GM19455 (cell line): ENCODE measurements around the gene HRAS.

Experiments used
- ATAC-seq: cut with Tn5 transposase; IDR thresholded peaks from one replicate; pipeline ENCODE4 v1.9.1; 2021; ENCODE audit not compliant: unreplicated experiment

HRAS gene

DNA sequence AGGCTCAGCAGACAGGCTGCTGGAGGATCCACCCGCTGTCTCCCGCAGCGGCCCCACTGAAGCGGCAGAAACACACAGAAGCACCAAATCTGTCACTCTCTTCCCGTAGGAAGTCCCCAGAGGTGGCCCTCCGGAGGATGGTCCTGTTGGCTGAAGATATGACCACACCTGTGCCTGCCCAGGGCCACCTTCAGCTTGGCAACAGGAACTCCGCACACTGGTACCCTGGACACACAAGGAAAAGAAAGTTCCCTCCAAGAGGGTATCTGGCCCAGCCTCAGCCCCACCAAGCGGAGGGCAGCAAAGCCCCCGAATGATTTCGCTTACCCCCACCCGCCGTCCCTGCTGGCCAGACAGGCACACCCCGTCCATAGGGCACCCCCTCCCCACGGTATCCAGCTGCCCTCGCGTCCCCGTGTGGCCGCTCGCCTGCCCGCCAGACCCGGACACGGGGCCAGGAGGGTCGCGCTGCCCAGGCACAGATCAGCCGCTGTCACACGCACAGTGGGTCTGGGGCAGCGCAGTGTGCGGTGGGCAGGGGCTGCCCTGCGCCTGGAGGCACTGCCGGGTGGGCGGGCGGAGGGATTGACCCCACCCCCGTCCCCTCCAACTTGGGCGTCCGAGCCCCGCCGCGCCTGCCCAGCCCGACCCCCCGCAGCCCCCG lies 32.4 kb upstream of the HRAS start:
- no peak for ATAC-seq

DNA sequence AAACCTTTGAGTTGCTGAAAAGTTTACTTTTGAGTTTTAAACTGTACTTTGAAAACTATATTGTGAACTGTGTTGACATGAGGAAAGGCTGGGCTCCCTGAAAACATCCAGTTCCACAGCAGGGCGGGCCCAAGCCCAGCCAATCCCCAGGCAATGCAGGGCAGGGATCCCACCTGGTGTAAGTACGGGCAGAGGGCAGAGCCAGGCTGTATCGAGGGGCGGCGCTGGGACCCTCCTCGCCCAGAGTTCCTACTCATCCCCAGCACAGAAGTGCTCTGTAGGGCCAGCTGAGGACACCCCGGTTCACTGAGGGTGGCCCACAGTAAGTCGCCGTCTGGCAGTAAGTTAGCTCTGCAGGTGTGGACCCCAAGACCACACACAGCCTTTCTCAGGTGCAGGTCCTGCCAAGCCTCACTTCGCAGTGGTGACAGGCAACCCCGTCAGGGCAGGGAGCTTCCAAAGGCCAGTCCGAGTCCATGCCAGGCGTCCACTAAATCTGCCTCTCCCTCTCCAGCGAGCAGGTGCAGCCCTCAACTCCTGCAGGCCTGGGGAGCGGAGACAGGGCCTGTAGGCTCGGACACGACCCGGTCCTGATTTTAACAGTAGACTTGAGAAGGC lies 31.7 kb upstream of the HRAS start:
- ATAC-seq, result no peak

- no peak for ATAC-seq
These were observed 30.6 kb upstream of the HRAS start for GRCh38 chr11:565921-566509.

DNA sequence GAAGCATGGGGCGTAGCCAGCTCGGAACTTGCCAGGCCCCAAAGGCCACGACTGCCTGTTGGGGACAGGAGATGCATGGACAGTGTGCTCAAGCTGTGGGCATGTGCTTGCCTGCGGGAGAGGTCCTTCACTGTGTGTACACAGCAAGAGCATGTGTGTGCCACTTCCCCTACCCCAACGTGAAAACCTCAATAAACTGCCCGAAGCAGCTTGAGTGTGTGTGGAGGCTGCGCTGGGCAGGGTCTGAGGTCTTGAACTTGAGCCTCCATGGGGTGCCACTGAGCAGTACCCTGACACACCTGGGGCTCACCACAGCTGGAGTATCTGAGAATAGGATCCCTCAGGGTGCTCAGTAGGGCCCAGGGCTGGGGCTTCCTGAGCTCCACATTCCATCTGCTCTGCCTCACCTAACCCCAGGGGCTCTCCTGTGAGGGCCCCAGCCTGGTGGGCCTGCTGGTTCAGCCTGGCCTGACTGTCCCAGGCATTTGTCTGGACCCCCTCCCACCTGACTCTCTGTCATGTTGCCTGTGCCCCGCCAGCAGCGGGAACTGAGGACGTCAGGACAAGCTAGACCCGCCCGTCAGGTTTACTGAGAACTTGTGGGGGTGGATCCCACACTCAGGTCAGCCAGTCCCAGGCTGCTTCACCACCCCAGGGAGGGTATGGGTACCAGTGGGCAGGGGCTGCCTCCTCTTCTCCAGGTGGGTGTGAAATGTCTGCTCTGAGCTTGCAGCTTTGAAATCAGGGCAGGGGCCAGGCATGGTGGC lies 28.6 kb upstream of the HRAS start:
- ATAC-seq, result no peak

- ATAC-seq, result no peak
These were observed 27.9 kb upstream of the HRAS start for GRCh38 chr11:563066-563811.

- ATAC-seq, result no peak
These were observed 26.8 kb upstream of the HRAS start for GRCh38 chr11:562046-562645.

GRCh38 chr11:561148-562003 lies 26.0 kb upstream of the HRAS start:
- peak; percentile 39 for ATAC-seq

- peak; percentile 67 for ATAC-seq
These were observed 25.1 kb upstream of the HRAS start, which contains the start of the genes LMNTD2 and RASSF7 for GRCh38 chr11:560305-561147. Gene LMNTD2 (minus strand): TSS chr11:560738. CDS start chr11:560716, 22 bp downstream. Gene RASSF7 (plus strand): TSS chr11:560970. CDS start chr11:561769, 799 bp downstream.

DNA sequence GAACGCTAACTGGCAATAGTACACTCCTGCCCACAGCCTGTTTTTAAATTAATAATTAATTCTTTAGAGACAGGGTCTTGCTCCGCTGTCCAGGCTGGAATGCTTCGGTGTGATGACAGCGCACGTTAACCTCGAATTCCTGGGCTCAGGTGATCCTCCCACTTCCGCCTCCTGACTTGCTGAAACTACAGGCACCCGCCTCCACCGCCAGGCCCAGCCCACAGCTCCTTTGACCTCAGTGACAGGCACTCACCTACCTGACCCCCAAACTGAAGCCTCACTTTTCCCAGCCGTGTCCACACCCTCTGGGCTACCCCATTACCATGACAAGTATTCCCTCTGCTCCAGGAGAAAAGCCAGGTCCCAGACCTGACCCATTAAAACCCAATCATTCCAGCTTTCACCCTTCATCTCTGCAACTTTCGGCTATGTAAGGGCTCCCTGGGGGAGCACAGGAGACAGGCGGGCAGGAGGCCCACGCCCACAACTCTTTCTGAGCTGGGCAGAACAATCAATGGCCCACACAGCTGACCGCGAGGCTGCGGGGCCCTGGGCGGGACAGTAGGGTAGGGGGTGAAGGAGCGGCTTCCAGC lies 24.4 kb upstream of the HRAS start:
- no peak for ATAC-seq

DNA sequence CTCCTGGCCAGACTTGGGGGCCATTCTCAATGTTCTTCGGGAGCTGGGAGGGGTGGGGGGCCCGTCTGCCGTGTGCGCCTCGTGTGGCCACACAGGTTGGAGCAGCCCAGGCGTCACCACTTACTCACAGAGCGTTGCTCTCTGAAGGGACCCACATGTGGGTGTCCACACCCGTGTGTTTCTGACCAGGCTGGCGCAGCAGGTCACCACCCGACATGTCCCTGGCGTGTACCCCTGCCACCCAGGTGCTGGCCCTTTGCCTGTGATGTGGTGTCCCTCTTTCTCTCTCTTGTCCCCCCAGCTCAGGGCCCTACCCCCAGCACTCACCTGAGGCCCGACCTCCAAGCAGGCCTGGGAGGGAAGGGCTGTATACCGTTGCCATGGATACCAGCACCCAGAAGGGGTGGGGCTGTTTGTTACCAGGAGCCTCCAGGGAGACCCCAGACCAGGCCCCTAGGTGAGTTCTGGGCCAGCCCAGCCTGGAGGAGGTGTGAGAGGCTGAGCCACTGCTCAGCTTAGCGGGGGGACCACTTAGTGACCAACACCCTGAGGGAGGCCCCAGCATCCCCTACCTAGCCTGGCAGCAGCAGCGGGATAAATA lies 23.7 kb upstream of the HRAS start:
- ATAC-seq, result no peak

GRCh38 chr11:558503-558902 lies 23.1 kb upstream of the HRAS start:
- no peak for ATAC-seq

GRCh38 chr11:557328-558132 lies 22.2 kb upstream of the HRAS start:
- no peak for ATAC-seq

GRCh38 chr11:556662-557256 lies 21.4 kb upstream of the HRAS start:
- ATAC-seq, result no peak

DNA sequence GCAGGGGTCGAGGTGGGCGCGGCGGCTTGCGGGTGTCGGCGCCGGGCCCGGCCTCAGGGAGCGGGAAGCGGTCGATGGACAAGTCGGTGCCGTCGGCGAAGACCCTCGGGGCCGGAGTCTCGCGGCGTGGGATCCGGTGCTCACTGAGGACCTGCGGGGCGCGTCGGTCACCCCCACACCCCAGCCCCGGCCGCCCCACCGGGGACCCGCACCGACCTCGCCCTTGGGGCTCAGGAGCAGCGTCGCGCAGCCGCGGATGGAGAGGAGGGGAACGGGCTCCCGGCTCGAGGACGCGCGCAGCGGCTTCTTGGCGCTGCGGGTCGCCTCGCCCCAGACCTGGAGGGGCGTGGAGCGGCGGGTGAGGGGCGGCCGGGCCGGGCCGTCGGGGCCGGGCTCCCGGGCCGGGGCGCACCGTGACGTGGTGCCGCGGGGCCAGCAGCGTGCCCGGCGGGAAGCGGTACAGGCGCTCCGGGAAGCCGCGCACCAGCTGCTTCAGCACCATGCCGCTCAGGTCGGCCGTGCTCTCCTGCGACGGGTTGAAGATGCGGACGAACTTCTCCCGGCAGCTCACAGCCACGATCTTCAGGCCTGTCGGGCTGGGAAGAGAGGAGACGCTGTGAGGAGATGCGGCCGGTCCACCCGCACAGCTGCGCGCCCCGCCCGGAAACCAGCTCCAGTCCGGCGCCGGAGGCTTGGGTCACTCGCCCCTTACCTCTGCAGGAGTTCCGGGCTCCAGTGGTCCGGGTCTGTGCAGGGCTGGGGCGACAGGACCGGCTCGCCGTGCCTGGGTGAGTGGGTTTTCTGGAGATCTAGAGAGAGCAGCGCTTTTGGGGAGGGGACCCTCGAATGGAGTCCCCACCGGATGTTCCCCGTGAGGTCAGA lies 20.6 kb upstream of the HRAS start:
- ATAC-seq, result no peak

DNA sequence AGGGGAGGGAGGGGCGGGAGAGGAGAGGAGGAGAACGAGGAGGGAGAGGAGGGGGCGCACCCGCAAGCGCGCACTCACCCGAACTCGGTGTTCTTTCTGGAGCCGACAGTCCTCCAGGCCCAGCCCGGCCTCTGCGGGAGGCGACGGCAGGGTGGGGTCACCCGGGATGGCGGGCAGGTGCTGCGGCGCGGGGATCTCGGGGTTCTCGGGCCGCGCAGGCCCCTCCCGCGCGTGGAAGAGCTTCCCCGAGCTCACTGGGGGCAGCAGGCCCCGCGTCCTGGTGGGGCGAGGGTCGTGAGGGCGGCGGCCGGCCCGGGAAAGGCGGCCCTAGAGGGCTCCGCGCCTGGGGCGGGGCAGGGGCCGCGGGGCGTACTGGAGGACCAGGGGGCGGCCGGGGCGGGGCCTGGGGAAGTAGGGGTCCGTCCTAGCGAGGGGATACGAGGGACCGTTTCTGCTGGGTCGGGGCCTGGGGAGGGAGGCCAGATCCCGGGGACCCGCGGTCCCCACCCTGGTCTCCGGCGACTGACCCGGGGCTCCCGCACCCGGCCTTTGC lies 19.9 kb upstream of the HRAS start:
- no peak for ATAC-seq
